Urothelium cell line (cell line): ENCODE measurements around the gene RRP1.
"Not testable (repeated sequence)": the region's sequence is repeated elsewhere in the genome, so short reads cannot be mapped to it uniquely, and the experiment has no call there.

Experiments
- DNase-seq: peaks from one replicate; pipeline ENCODE4 v3.0.0; 2011; ENCODE audit warnings: low spot score, mixed read lengths
- FAIRE-seq: peaks from 2 replicates; lab custom pipeline; 2011; peaks lifted over from hg19 to GRCh38; lab: Jason Lieb, UNC

The RRP1 gene

GRCh38 chr21:43834146-43834905 lies 44.9 kb downstream of the RRP1 start:
- FAIRE-seq: no peak
- no peak for DNase-seq

- no peak for DNase-seq
- no peak for FAIRE-seq
These were observed 45.7 kb downstream of the RRP1 start for GRCh38 chr21:43835050-43835449.

GRCh38 chr21:43835861-43836260 lies 46.5 kb downstream of the RRP1 start:
- DNase-seq: no peak
- no peak for FAIRE-seq

GRCh38 chr21:43836616-43837015 lies 47.2 kb downstream of the RRP1 start:
- DNase-seq (no peak), FAIRE-seq (no peak)

GRCh38 chr21:43840259-43840658 lies 50.9 kb downstream of the RRP1 start:
- no peak for FAIRE-seq

GRCh38 chr21:43842742-43843141 lies 53.4 kb downstream of the RRP1 start:
- DNase-seq (no peak), FAIRE-seq (no peak)

More at GRCh38 chr21:43840259-43840658, 50.9 kb downstream of the RRP1 start:
- DNase-seq: no peak

- FAIRE-seq, DNase-seq: not testable (repeated sequence)
These were observed 55.5 kb downstream of the RRP1 start for GRCh38 chr21:43844906-43845305.

- no peak for FAIRE-seq
- no peak for DNase-seq
These were observed 56.0 kb downstream of the RRP1 start for GRCh38 chr21:43845386-43845785.

- no peak for FAIRE-seq
- DNase-seq: no peak
These were observed 57.1 kb downstream of the RRP1 start for GRCh38 chr21:43846430-43846829.

GRCh38 chr21:43847301-43847700 lies 57.9 kb downstream of the RRP1 start:
- DNase-seq (no peak), FAIRE-seq (no peak)

- DNase-seq (no peak), FAIRE-seq (no peak)
These were observed 59.4 kb downstream of the RRP1 start for GRCh38 chr21:43848771-43849170.

GRCh38 chr21:43849532-43850299 lies 60.3 kb downstream of the RRP1 start:
- DNase-seq: no peak
- no peak for FAIRE-seq

GRCh38 chr21:43850728-43851295 lies 61.4 kb downstream of the RRP1 start:
- DNase-seq (no peak), FAIRE-seq (no peak)

- FAIRE-seq (no peak), DNase-seq (no peak)
These were observed 62.2 kb downstream of the RRP1 start for GRCh38 chr21:43851593-43851992.

GRCh38 chr21:43853851-43854772 lies 64.7 kb downstream of the RRP1 start:
- DNase-seq (no peak), FAIRE-seq (no peak)
